GM18507 (cell line): ENCODE data around the gene PAGE2B.
"Not testable (repeated sequence)": the region's sequence is repeated elsewhere in the genome, so short reads cannot be mapped to it uniquely, and the experiment has no call there.

Experiments used
- DNase-seq: peaks from one replicate; pipeline ENCODE4 v3.0.0; 2011; ENCODE audit warnings: low read depth; ENCODE audit not compliant: insufficient read length; ENCODE audit errors: extremely low spot score
- FAIRE-seq: peaks from 2 replicates; lab custom pipeline; 2011; peaks lifted over from hg19 to GRCh38; lab: Jason Lieb, UNC

The PAGE2B gene

GRCh38 chrX:55107262-55107661 lies 32.4 kb downstream of the PAGE2B start:
- FAIRE-seq, result no peak

DNA sequence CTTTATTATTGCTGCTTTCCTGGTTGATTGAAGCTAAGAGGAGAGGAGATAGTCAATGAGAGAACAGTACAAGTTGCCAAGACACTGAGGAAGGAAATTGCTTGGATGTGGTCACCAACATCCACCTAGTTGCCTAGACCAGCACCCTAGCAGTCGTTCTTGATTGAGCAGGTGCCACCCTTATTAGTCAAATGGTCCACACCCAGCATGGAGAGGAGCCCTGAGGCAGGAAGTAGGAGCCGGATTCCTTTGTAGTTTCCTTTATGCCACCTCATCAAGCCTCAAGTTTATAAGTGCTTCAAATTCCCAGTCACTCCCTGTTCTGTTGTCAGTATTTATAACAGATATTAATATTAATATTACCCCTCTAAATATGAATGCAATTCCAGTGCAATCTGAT lies 33.1 kb downstream of the PAGE2B start:
- no peak for FAIRE-seq

More at GRCh38 chrX:55107262-55107661, 32.4 kb downstream of the PAGE2B start:
- no peak for DNase-seq

DNA sequence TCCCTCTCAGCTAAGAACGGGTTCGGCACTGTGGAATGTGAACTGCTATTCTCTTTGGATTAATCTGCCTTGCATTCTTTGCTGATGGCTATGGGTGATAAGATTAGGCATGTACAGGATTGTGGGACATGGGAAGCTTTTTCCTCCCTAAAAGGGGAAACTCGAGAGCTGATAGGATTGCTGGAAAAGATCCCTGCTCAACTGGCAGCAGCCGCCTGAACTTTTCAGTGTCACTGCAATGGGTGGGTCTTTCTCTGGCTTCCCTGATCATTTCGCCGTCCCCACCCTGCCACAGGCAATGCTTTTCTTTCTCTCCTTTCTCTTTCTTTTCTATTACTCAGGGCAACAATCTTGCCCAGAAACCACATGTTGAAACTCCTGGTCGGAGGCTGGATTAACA lies 34.5 kb downstream of the PAGE2B start:
- FAIRE-seq, result no peak
- DNase-seq, result no peak

More for the DNA sequence above, 33.1 kb downstream of the PAGE2B start:
- no peak for DNase-seq

DNA sequence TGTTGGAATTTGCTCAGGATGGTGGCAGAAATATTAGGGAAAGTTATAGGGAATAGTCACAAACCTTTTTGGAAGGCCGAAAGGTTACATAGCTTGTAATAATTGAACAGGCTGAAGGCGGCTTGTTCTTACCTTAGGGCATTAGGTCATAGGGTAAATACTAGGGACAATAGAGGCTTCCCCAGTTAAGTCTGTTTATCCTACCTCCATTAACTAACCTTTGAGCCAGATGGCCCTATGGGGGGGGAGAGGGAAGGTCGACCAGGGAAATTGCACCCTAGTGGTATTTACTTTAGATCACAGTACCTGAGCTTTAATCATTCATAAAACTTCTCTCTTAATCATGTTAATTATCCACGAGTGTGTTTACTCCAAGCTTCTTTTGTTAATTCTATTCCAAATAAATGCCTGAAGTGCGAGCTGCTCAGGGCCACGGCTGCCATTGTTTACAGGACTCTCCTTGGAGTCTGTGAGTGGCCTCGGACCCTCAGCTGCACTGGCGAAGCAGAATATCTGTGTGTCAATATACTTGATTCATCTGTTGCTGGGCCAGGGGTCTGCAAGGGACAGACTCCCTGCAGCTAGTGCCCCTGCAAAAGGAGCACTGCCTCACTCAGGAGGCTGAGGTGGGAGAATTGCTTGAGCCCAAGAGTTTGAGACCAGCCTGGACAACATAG lies 36.9 kb downstream of the PAGE2B start:
- no peak for FAIRE-seq

GRCh38 chrX:55116589-55116988 lies 41.8 kb downstream of the PAGE2B start:
- DNase-seq, FAIRE-seq: not testable (repeated sequence)

More for the DNA sequence above, 36.9 kb downstream of the PAGE2B start:
- DNase-seq, result no peak

DNA sequence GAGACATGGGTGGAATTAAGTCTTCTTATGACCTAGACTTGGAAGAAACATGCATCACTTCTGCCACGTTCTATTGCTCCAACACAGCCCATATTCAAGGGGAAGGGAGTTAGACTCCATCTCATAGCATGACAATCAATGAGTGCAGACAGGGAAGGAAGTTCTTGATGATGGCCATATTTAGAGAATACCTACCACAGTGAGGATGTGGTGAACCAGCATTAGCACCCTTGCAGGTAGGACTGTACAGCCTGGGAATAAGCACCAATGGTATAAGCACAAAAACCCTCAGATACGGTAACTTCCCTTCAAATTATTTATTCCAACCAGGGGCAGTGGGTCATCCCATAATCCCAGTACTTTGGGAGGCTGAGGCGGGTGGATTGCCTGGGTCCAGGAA lies 43.7 kb downstream of the PAGE2B start:
- DNase-seq, result no peak
- no peak for FAIRE-seq

DNA sequence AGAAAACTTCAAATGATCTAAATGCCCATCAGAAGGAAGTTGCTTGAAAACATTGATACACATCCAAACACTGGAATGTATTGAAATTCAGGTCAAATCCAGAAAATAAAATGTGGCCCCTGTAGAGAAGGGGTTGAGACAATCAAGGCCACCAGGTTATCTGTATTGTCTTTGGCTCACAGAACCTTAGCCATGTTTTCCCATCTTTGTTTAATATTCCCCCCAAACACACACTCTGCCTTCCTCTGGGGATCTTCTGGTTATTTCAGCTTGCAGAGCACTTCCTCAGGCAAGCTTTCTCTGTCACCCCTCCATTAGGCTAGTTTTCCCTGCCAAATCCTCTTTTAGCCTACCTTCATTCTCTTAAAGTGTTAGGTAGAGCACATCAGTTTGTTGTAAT lies 44.4 kb downstream of the PAGE2B start:
- FAIRE-seq (no peak), DNase-seq (no peak)

DNA sequence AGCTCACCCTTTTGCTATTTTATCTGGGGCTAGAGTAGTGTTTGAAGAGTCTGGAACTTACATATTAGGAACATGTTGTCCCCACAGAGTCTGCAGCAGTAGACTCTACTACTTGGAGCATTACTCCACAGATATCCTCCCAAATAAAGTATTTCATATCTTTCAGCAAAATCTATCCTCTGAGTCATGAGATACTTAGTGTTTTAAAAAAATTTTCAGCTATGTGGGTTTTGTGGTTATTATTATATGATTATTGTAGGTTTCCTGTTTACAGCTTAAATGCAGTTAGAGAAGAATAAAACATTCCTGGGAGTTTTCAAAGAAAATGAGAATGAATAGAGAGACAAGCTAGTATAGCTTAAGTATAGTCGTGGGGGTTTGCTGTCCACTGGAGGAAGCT lies 44.9 kb downstream of the PAGE2B start:
- no peak for FAIRE-seq
- DNase-seq, result no peak

DNA sequence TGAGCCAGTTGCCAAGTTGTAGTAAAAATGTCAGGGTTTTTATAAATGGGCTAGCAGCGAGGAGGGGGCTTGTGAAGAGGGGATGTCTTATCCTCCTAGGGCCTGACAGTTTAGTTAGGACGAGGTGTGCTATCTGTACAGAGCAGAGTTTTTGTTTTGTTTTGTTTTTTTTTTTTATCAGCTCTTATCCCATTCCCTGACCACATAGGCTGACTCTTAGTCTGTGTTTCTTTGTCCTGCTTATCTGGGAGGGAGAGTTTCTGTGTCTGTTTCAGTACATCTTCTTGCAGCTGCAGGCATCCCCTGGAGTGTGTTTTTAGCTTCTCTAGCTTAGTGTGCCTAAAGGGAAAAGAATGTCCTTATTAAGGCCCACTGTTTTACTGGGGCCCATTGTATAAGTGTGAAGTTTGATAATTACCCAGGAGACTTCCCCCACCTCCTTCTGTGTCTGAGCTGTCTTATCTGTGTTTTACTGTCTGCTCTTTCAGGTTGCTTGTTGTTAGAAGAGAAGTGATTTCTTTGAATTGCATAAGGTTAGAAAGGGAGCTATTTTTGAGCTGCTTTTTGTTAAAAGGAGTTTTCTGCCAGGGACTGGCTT lies 46.0 kb downstream of the PAGE2B start:
- DNase-seq, result no peak
- no peak for FAIRE-seq

DNA sequence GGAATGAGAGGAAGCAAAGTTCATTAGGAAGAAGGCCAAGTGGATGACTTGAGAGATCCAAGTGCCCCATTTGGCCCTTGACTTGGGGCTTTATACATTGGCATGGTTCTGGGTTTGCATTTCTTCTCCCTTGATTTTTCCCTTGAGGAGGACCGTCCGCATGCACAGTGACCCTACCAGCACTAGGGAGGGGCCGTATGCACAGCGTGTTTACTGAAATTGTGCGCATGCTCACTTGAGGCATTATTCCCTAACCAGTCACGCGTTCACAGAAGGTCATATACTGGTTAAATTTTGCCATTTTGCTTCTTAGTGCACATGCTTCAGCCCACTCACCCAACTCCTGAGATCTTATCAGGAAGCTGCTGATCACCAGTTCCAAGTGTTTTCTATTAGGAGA lies 49.1 kb downstream of the PAGE2B start:
- no peak for DNase-seq
- no peak for FAIRE-seq

- FAIRE-seq, result no peak
- no peak for DNase-seq
Observed at GRCh38 chrX:55127692-55128091, 52.9 kb downstream of the PAGE2B start.
